Breast epithelium (tissue), 4 donors: ENCODE data around the gene STX18. TPM values are rescaled to one million over a fixed set of nuclear protein-coding genes. Genes with fewer than 3 reads are reported as not detected.
"Not testable (repeated sequence)": the region's sequence is repeated elsewhere in the genome, so short reads cannot be mapped to it uniquely, and the experiment has no call there.

Experiments used
- DNase-seq, 2 donors: peaks; one replicate each; pipeline ENCODE4 v3.0.0-alpha.2; 2019; ENCODE audit warnings: low spot score in 2 of 2
- H3K27ac ChIP-seq, 2 donors: fragments of 200-600 bp; sonication (generic) in 1 of 2; one replicate each; pipeline ENCODE4 v1.5.1; 2016 to 2019; ENCODE audit warnings: mild to moderate bottlenecking in 1 of 2
- H3K27me3 ChIP-seq, 2 donors: fragments of 200-600 bp; sonication (generic) in 1 of 2; one replicate each; pipeline versions ENCODE4 v1.5.1 to v1.6.0; 2017 to 2019; ENCODE audit warnings: control low read depth in 1 of 2, mild to moderate bottlenecking in 1 of 2
- H3K36me3 ChIP-seq: fragments of 200-600 bp; one replicate; pipeline ENCODE4 v1.5.1; 2019
- H3K4me1 ChIP-seq, 2 donors: fragments of 200-600 bp; sonication (generic); one replicate each; pipeline ENCODE4 v1.5.1; 2016 to 2019; ENCODE audit warnings: control low read depth in 1 of 2
- H3K4me3 ChIP-seq, 3 donors: fragments of 200-600 bp; sonication (generic); 1 replicate in 2 of 3; 2 replicates in 1 of 3; pipeline ENCODE4 v1.5.1; 2016 to 2019; ENCODE audit warnings: mild to moderate bottlenecking in 3 of 3, moderate library complexity in 2 of 3
- H3K9me3 ChIP-seq, 2 donors: fragments of 200-600 bp; sonication (generic) in 1 of 2; one replicate each; pipeline ENCODE4 v1.5.1; 2016 to 2019; ENCODE audit warnings: control low read depth in 1 of 2
- POLR2A ChIP-seq: fragments of 450-650 bp; IDR thresholded peaks from one replicate; pipeline ENCODE4 v1.6.1; 2016; ENCODE audit warnings: antibody characterized with exemption, mild to moderate bottlenecking, moderate library complexity
- POLR2AphosphoS5 ChIP-seq, 3 donors: sonication (generic); formaldehyde crosslinking; IDR thresholded peaks; one replicate each; pipeline ENCODE4 v1.6.1; 2017; ENCODE audit warnings: antibody characterized with exemption in 3 of 3
- intact Hi-C: fragments of 100-400 bp; cut with DNase I; formaldehyde crosslinking; loops from one replicate; pipeline ENCODE4 v1.15.1; 2023; ENCODE audit warnings: low total_unique reads
- total RNA-seq, 3 donors: library from RNA; depleted of rRNA; stranded (reverse); fragments of >200 nt; gene quantifications; one replicate each; pipeline ENCODE4 v1.1.0, GENCODE V29; 2016
- TF ChIP-seq, protein P1 (sequence below), 3 donors: fragments of 450-650 bp; IDR thresholded peaks; one replicate each; pipeline ENCODE4 v1.5.1; 2016 to 2017; ENCODE audit warnings: antibody characterized with exemption in 3 of 3, mild to moderate bottlenecking in 3 of 3, moderate library complexity in 3 of 3

STX18 gene
- total RNA-seq, 3 donors from 2014 or later = 32.2 to 36.3 (median 32.8) TPM

DNA sequence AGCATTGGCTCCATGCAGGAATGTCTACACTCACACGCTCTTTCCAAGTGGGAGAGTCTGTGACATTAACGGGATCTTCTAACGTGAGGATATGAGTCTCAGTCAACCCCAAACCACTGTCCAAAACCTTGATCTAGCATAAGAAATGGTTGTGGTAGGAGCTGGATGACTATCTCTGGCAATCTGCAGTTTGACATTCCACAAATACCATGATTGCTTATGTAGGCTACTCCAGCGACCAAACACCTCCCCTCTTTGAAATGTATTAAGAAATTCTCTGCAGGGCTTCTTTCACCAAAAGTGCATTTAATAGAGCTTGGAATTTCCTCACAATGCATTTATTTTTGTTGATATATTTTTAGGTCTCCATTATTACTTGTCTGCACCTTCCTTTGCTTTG lies 14.1 kb upstream of the STX18 start:
- H3K27ac ChIP-seq = no peak overlapping the region
- intact Hi-C loops = no loop called here
- no peak overlapping the region for H3K4me3 ChIP-seq
- DNase-seq = no peak
- no peaks in the 10 kb centered on the region for H3K9me3 ChIP-seq
- no peaks in the 10 kb centered on the region for H3K4me1 ChIP-seq
- no peaks in the 10 kb centered on the region for H3K36me3 ChIP-seq
- H3K27me3 ChIP-seq = no peaks in the 10 kb centered on the region
- TF ChIP-seq, protein P1, sequence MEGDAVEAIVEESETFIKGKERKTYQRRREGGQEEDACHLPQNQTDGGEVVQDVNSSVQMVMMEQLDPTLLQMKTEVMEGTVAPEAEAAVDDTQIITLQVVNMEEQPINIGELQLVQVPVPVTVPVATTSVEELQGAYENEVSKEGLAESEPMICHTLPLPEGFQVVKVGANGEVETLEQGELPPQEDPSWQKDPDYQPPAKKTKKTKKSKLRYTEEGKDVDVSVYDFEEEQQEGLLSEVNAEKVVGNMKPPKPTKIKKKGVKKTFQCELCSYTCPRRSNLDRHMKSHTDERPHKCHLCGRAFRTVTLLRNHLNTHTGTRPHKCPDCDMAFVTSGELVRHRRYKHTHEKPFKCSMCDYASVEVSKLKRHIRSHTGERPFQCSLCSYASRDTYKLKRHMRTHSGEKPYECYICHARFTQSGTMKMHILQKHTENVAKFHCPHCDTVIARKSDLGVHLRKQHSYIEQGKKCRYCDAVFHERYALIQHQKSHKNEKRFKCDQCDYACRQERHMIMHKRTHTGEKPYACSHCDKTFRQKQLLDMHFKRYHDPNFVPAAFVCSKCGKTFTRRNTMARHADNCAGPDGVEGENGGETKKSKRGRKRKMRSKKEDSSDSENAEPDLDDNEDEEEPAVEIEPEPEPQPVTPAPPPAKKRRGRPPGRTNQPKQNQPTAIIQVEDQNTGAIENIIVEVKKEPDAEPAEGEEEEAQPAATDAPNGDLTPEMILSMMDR (IDR thresholded peaks at IDR 0.05) = no peak
- TF ChIP-seq POLR2A (no peak), POLR2AphosphoS5 (IDR thresholded peaks at IDR 0.05) (no peak)

DNA sequence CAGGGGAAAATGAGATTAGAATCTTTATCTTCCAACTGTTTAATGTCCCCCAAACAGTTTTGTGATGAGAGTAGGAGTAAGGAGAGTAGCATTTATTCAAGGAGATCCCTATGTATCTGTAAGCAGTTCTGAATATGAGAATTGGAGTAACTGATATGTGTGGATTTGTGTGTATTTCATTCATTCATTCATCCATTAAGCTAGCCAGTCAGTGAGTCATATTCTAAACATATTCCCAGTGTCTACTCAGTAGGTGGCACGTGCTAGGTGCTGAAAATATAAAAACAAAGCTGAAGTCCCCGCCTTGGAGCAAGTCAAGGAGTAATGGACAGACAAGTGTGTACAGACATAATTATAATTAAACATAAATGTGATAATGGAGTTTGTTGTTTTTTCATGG lies 12.4 kb upstream of the STX18 start:
- intact Hi-C loops = no loop called here
- H3K9me3 ChIP-seq = no peaks in the 10 kb centered on the region
- H3K27ac ChIP-seq = no peak overlapping the region
- no peak overlapping the region for H3K4me3 ChIP-seq
- no peaks in the 10 kb centered on the region for H3K27me3 ChIP-seq
- no peaks in the 10 kb centered on the region for H3K4me1 ChIP-seq
- no peak for DNase-seq
- H3K36me3 ChIP-seq = no peaks in the 10 kb centered on the region
- TF ChIP-seq, protein P1 (IDR thresholded peaks at IDR 0.05) = no peak
- TF ChIP-seq POLR2AphosphoS5 (IDR thresholded peaks at IDR 0.05) (no peak), POLR2A (no peak)

DNA sequence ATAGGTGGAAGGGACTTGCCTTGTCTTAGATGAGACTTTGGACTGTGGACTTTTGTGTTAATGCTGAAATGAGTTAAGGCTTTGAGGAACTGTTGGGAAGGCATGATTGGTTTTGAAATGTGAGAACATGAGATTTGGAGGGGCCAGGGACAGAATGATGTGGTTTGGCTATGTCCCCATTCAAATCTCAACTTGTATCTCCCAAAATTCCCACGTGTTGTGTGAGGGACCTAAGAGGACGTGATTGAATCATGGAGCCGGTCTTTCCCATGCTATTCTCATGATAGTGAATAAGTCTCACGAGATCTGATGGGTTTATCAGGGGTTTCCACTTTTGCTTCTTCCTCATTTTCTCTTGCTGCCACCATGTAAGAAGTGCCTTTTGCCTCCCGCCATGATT lies 10.2 kb upstream of the STX18 start:
- DNase-seq, H3K4me3 ChIP-seq, H3K4me1 ChIP-seq, H3K27ac ChIP-seq, H3K27me3 ChIP-seq, H3K9me3 ChIP-seq, H3K36me3 ChIP-seq, intact Hi-C loops: not testable (repeated sequence)

DNA sequence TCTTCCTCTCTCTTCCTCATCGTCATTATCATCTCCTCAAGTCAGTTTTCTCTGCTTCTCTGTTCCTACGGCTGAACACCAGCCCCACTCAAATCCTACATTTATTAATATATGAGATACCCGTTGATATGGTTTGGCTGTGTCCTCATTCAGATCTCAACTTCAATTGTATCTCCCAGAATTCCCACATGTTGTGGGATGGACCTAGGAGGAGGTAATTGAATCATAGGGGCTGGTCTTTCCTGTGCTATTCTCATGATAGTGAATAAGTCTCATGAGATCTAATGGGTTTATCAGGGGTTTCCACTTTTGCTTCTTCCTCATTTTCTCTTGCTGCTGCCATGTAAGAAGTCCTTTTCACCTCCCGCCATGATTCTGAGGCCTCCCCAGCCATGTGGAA lies 8.3 kb upstream of the STX18 start:
- intact Hi-C loops, H3K36me3 ChIP-seq: not testable (repeated sequence)

DNA sequence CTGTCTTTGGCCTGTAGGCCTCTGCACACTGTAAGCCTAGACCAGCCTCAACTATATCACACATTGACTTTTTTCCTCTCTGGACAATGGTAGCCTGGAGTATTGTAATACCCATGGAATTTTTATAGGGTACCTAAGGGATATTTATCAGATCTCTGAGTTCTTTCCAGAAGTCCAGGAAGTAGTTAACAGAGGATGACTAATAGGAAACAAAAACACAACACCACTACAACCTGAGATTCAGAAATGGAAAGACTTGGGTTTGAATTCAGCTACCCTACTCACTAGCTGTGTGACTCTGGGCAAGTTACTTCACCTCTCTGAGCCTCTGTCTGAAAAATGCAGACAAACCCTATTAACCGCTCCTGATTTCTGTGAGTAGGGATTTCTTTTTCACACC lies 7.7 kb upstream of the STX18 start:
- H3K27me3 ChIP-seq = no peaks in the 10 kb centered on the region
- no peak overlapping the region for H3K4me3 ChIP-seq
- H3K4me1 ChIP-seq = no peaks in the 10 kb centered on the region
- intact Hi-C loops = no loop called here
- no peak overlapping the region for H3K27ac ChIP-seq
- no peak for DNase-seq
- H3K9me3 ChIP-seq = no peaks in the 10 kb centered on the region
- no peak for TF ChIP-seq POLR2AphosphoS5 (IDR thresholded peaks at IDR 0.05)
- TF ChIP-seq, protein P1 (IDR thresholded peaks at IDR 0.05) = no peak
- TF ChIP-seq POLR2A = no peak
- H3K36me3 ChIP-seq = no peaks in the 10 kb centered on the region

More for the DNA sequence above, 8.3 kb upstream of the STX18 start:
- not testable (repeated sequence) for H3K27me3 ChIP-seq, H3K27ac ChIP-seq, H3K9me3 ChIP-seq, H3K4me3 ChIP-seq, H3K4me1 ChIP-seq, DNase-seq

DNA sequence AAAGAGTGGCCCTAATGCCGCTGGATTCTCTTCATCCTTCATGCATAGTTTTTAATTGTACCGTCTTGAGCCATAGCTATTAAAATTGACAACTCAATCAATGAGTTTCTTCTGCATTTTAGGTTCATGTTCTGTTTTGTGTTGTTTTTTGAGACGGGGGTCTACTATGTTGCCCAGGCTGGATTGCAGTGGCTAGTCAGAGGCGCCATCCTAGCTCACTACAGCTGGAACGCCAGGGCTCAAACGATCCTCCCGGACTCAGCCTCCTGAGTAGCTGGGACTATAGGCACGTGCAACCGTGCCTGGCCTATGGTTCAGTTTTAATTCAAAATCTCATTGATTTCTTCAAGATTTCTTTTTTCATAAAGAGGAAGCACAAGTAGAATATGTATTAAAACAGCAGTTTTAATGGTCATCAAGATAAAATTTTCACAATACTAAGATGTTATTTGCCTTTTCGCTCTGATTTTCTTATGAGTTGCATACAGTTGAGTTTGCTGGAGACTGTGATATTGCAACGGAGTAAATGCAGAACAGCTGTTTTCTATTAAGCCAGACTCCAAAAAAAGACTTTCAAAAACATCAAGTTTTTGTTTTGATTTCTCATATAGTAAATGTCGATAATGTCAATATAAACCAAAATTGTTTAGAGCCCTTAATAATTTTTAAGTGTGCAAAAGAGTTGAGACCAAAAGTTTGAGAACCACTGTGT lies 1.1 kb upstream of the STX18 start:
- H3K4me3 ChIP-seq = peak overlapping the region; percentile 84 to 96 (median 95)
- H3K36me3 ChIP-seq = no peaks in the 10 kb centered on the region
- H3K27me3 ChIP-seq = no peaks in the 10 kb centered on the region
- H3K9me3 ChIP-seq = no peaks in the 10 kb centered on the region
- TF ChIP-seq, protein P1 (IDR thresholded peaks at IDR 0.05) = no peak
- peak overlapping the region in 1 of 2 donors; percentile 90 for H3K27ac ChIP-seq
- DNase-seq = no peak
- intact Hi-C loops = no loop called here
- peaks cover 0 to 14% of the 10 kb centered on the region in 2 donors for H3K4me1 ChIP-seq
